GM12874 (cell line): ENCODE measurements around the gene IPO11.

ENCODE experiments used
- CTCF ChIP-seq: IDR thresholded peaks from 2 replicates; pipeline ENCODE4 v1.5.1; 2011; ENCODE audit warnings: low read depth, mild to moderate bottlenecking, control low read depth, low read length, moderate library complexity; ENCODE audit not compliant: insufficient read depth

IPO11 gene

GRCh38 chr5:62621280-62621679 lies 208.7 kb downstream of the IPO11 start:
- TF ChIP-seq CTCF: no peak

DNA sequence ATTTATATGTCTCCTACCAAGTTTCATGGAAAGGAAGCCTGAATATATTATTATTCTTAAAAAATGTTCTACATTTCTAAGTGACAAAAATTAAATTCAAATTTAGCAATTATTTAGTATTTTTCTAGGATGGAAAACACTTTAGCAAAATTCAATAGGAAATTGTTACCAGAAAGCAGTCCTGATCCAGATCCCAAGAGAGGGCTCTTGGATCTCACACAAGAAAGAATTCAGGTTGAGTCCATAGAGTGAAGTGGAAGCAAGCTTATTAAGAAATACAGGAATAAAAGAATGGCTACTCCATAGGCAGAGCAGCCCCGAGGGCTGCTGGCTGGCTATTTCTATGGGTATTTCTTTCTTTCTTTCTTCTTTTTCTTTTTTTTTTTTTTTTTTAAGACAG lies 210.7 kb downstream of the IPO11 start:
- no peak for TF ChIP-seq CTCF

GRCh38 chr5:62626534-62626933 lies 214.0 kb downstream of the IPO11 start:
- TF ChIP-seq CTCF: no peak

DNA sequence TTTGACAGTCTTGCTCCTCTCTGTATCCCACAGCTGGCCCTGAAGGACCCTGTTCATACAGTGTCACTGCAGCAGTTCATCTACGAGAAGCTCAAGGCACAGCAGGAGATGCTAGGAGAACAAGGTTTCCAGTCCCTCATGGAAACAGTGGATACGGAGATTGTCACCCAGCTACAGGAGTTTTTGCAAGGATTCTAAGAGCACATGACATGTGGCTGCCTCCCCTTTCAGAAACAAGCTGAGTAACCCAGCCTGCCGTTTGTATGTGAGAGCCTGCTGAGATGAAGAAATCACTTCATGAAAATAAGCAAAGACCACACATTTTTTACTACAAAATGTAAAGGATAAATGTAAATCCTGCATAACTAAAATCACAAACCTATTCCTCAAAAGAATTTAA lies 214.6 kb downstream of the IPO11 start:
- no peak for TF ChIP-seq CTCF

DNA sequence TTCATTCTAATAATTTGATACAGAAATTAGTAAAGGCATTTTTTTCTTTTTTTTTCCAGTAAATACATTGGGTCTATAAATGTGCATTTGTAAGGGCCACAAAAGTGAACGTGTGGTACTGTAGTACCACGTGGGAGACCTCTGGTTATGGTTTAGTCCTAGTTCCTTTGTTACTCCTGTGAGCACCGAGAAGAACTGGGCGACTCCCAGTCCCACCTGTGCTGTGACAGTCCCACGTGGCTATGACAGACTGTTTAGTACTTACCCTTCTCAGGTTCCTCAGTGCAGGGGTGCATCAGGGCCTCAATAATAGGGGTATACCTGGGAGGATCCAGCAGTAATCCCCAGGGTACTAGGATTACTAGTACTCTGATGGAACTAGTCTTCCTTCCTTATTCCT lies 215.3 kb downstream of the IPO11 start:
- no peak for TF ChIP-seq CTCF

- no peak for TF ChIP-seq CTCF
Observed at GRCh38 chr5:62631909-62632580, 219.5 kb downstream of the IPO11 start.

DNA sequence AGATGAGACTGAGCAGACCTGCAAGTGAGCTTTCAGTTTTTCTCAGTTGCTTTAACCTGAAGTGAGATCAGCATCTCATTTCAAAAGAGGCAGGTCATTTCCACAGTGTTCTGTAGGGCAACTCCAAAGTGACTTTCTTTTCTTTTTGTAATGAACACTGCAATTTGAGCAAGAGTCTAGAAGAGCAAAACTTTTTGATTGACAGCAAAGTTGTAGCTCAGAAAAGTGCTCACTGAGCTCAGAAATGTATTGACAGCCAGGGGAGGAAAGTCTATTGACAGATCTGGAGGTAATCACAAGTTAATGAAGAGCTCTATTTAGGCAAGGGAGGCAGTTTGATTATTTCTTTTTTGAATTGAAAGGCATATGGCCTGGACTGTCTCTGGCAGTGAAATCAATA lies 220.7 kb downstream of the IPO11 start:
- no peak for TF ChIP-seq CTCF
